Right cardiac atrium (tissue), 5 donors: ENCODE results near the gene FAM3D. TPM values are rescaled to one million over a fixed set of nuclear protein-coding genes. Genes with fewer than 3 reads are reported as not detected.
A peak's percentile ranks its signal among the peaks of the same experiment; 100 is the strongest.

Source experiments
- ATAC-seq, 2 donors: fragments of 200-7000 bp; cut with Tn5 transposase; one replicate each; pipeline versions ENCODE4 v1.8.0 to v1.9.1; 2020; ENCODE audit warnings: moderate library complexity in 2 of 2, mild to moderate bottlenecking in 1 of 2
- DNase-seq, 3 donors: peaks; one replicate each; pipeline ENCODE4 v3.0.0-alpha.2; 2020
- H3K27ac ChIP-seq: one replicate; pipeline ENCODE4 v1.5.1; 2013; ENCODE audit warnings: mild to moderate bottlenecking, low read length, control low read depth, moderate library complexity
- H3K27me3 ChIP-seq: one replicate; pipeline ENCODE4 v1.6.1; 2013; ENCODE audit not compliant: control insufficient read depth, insufficient read depth
- H3K4me1 ChIP-seq: one replicate; pipeline ENCODE4 v1.6.1; 2013; ENCODE audit warnings: low read length; ENCODE audit not compliant: control insufficient read depth, insufficient read depth
- H3K4me3 ChIP-seq: one replicate; pipeline ENCODE4 v1.5.1; 2013; ENCODE audit warnings: low read length, control low read depth
- H3K9me3 ChIP-seq: one replicate; pipeline ENCODE4 v1.6.1; 2013; ENCODE audit warnings: low read length; ENCODE audit not compliant: control insufficient read depth
- WGBS: extraction: QIAGEN DNeasy Blood & Tissue Kit; methylation state at CpG from one replicate; pipeline ENCODE4 v1.1.7; 2013; 5-methylcytosine and 5-hydroxymethylcytosine counted together
- intact Hi-C, 4 donors: fragments of 100-400 bp; cut with DNase I; formaldehyde crosslinking; loops; one replicate each; pipeline versions ENCODE4 v1.11.0 to v1.14.0; 2022 to 2023
- polyA plus RNA-seq: library from polyadenylated mRNA; stranded (reverse); fragments of 200-250 nt; gene quantifications from one replicate; pipeline ENCODE4 v1.2.3, GENCODE V29; 2013
- total RNA-seq, 4 donors: library from RNA; stranded (reverse); fragmentation: NEBNext Ultra II Directional; extraction: Animal tissue kit (Norgen Biotek cat#: 25700); gene quantifications; one replicate each; pipeline ENCODE4 v1.2.1, GENCODE V29; 2021
- donor health status: healthy with polysubstance abuse.
- donor health status: DM: no; HTN: yes; CAD: no.
- donor health status: DM: no; HTN: no; CAD: no.
- donor health status: DM: no; HTN: yes; CAD: no; lungs with severe emphysema.
- donor health status: DM: yes; HTN: yes; CAD: no.

The FAM3D gene
- total and polyA plus RNA-seq, 5 donors, result 0.14 to 0.37 (median 0.28) TPM

GRCh38 chr3:58613236-58614132 lies 53.1 kb downstream of the FAM3D start:
- DNase-seq, result no peak
- no peaks in the 10 kb centered on the region for H3K27me3 ChIP-seq
- no peaks in the 10 kb centered on the region for H3K9me3 ChIP-seq
- peak; percentile 6 to 11 for ATAC-seq
- intact Hi-C loops, result no loop called here
- H3K4me3 ChIP-seq, result no peak overlapping the region
- H3K27ac ChIP-seq, result peak overlapping the region; percentile 73
- 80% methylated on average over 7 of the region's 7 CpGs for WGBS
- H3K4me1 ChIP-seq, result peaks cover 11% of the 10 kb centered on the region

GRCh38 chr3:58612830-58613229 lies 53.7 kb downstream of the FAM3D start:
- H3K4me3 ChIP-seq, result no peak overlapping the region
- 32% methylated on average over 9 of the region's 9 CpGs for WGBS
- intact Hi-C loops, result no loop called here
- ATAC-seq (peak; percentile 50 to 59), DNase-seq (no peak)
- no peaks in the 10 kb centered on the region for H3K9me3 ChIP-seq
- no peak overlapping the region for H3K27ac ChIP-seq
- peaks cover 8% of the 10 kb centered on the region for H3K4me1 ChIP-seq
- H3K27me3 ChIP-seq, result no peaks in the 10 kb centered on the region

- 82% methylated on average over 7 of the region's 7 CpGs for WGBS
- Histone ChIP-seq H3K4me1 (peaks cover 8% of the 10 kb centered on the region), H3K27ac (no peak overlapping the region), H3K27me3 (no peaks in the 10 kb centered on the region), H3K9me3 (no peaks in the 10 kb centered on the region), H3K4me3 (no peak overlapping the region)
- intact Hi-C loops, result no loop called here
- DNase-seq (no peak), ATAC-seq (peak; percentile 10 to 52)
These were observed 56.6 kb downstream of the FAM3D start for GRCh38 chr3:58609990-58610389.

GRCh38 chr3:58608648-58609047 lies 57.9 kb downstream of the FAM3D start:
- H3K27ac ChIP-seq, result peak overlapping the region; percentile 61

GRCh38 chr3:58607816-58608215 lies 58.8 kb downstream of the FAM3D start:
- no peak for DNase-seq
- peaks cover under 1% of the 10 kb centered on the region for H3K4me1 ChIP-seq
- H3K9me3 ChIP-seq, result no peaks in the 10 kb centered on the region
- no peaks in the 10 kb centered on the region for H3K27me3 ChIP-seq
- ATAC-seq, result no peak
- H3K27ac ChIP-seq, result no peak overlapping the region
- intact Hi-C loops, result no loop called here
- WGBS, result 79% methylated on average over 4 of the region's 4 CpGs
- no peak overlapping the region for H3K4me3 ChIP-seq

More at GRCh38 chr3:58608648-58609047, 57.9 kb downstream of the FAM3D start:
- WGBS, result 66% methylated on average over 5 of the region's 5 CpGs
- H3K4me1 ChIP-seq, result peaks cover 8% of the 10 kb centered on the region
- H3K4me3 ChIP-seq, result no peak overlapping the region
- H3K27me3 ChIP-seq, result no peaks in the 10 kb centered on the region
- ATAC-seq (peak; percentile 30 to 33), DNase-seq (peak in 2 of 3 donors; percentile 67 to 81)
- intact Hi-C loops, result no loop called here
- no peaks in the 10 kb centered on the region for H3K9me3 ChIP-seq

- DNase-seq (no peak), ATAC-seq (no peak)
- no peak overlapping the region for H3K27ac ChIP-seq
- intact Hi-C loops, result no loop called here
- H3K9me3 ChIP-seq, result no peaks in the 10 kb centered on the region
- WGBS, result 93% methylated on average over 1 of the region's 1 CpG
- no peaks in the 10 kb centered on the region for H3K27me3 ChIP-seq
- no peak overlapping the region for H3K4me3 ChIP-seq
- H3K4me1 ChIP-seq, result no peaks in the 10 kb centered on the region
These were observed 59.9 kb downstream of the FAM3D start for GRCh38 chr3:58606693-58607092.

DNA sequence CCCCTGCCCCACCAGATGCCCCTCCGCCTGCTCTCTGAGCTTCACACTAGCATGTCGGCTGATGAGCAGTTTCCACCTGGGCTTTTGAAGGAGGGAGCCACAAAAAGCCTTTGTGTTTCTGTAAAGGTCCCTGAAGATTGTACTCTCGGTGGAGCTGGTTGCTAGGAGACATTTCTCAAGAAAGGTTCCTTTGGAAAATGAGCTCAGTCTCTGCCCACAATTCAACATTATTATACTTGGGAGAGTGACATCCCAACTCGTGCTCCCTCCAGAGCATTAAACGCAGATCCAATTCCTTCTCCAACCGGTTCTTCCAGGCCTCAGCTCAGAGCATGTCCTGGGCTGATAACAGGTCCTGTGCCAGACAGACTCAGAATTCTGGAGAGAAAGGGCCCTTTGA lies 62.5 kb downstream of the FAM3D start:
- 88% methylated on average over 6 of the region's 6 CpGs for WGBS
- intact Hi-C loops, result no loop called here
- ATAC-seq, result no peak

GRCh38 chr3:58603606-58604005 lies 63.0 kb downstream of the FAM3D start:
- no peaks in the 10 kb centered on the region for H3K9me3 ChIP-seq
- no peak for ATAC-seq
- H3K4me3 ChIP-seq, result no peak overlapping the region
- DNase-seq, result no peak
- no peaks in the 10 kb centered on the region for H3K4me1 ChIP-seq
- no peak overlapping the region for H3K27ac ChIP-seq
- H3K27me3 ChIP-seq, result no peaks in the 10 kb centered on the region
- intact Hi-C loops, result no loop called here

More for the DNA sequence above, 62.5 kb downstream of the FAM3D start:
- Histone ChIP-seq H3K4me1 (no peaks in the 10 kb centered on the region), H3K27me3 (no peaks in the 10 kb centered on the region), H3K4me3 (no peak overlapping the region), H3K27ac (no peak overlapping the region), H3K9me3 (no peaks in the 10 kb centered on the region)
- DNase-seq, result no peak

DNA sequence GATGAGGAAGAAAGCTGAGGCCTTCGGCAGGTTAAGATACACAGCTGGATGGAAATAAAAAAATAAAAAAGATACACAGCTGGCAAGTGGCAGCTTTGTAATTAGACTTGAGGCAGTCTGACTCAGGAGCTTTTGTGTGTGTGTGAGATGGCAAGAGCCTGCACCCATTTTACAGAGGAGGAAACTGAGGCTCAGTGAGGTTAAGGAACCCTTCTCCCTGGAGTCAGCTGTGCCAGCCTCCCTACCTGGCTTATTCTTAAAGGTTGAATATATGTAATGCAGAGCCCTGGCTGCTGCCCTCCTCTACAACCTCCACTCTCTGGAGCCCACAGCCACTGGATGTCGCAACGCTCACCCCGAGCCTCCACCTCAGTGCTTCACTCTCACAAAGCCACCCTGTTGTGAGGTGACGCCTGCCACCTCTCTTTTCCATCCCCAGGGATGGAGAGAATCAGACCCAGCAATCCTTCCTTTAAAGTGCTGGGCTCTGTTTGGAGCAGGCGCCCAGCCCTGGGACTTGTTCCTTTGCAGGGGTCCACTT lies 68.7 kb downstream of the FAM3D start:
- Histone ChIP-seq H3K27ac (no peak overlapping the region), H3K4me1 (no peaks in the 10 kb centered on the region), H3K4me3 (no peak overlapping the region), H3K9me3 (no peaks in the 10 kb centered on the region), H3K27me3 (no peaks in the 10 kb centered on the region)
- ATAC-seq (no peak), DNase-seq (no peak)
- intact Hi-C loops, result no loop called here
- WGBS, result 79% methylated on average over 6 of the region's 6 CpGs

- Histone ChIP-seq H3K4me1 (no peaks in the 10 kb centered on the region), H3K27me3 (no peaks in the 10 kb centered on the region), H3K9me3 (no peaks in the 10 kb centered on the region), H3K4me3 (no peak overlapping the region), H3K27ac (no peak overlapping the region)
- no peak for DNase-seq
- WGBS, result 56% methylated on average over 4 of the region's 4 CpGs
- ATAC-seq, result no peak
- intact Hi-C loops, result no loop called here
These were observed 69.6 kb downstream of the FAM3D start for GRCh38 chr3:58596834-58597518.

DNA sequence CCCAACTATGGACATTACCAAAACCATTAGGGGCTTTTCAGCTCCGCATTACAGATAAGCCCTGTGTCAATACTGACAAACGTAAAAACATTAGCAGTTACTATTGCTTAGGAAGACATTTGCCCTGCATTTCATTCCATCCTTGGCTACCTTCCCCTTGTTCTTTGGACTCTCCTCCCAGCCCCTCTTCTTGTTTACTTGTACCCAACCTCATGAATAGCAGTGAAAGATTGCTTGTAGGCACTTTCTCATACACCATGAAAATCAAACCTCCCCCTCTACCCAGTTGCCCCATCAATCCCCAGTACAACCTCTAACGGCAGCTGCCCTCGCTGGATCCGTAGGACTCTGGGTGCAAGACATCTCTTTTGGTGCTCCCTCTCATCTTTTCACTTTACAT lies 72.5 kb downstream of the FAM3D start:
- Histone ChIP-seq H3K27ac (no peak overlapping the region), H3K4me1 (no peaks in the 10 kb centered on the region), H3K4me3 (no peak overlapping the region), H3K27me3 (no peaks in the 10 kb centered on the region), H3K9me3 (no peaks in the 10 kb centered on the region)
- ATAC-seq, result no peak
- no peak for DNase-seq
- intact Hi-C loops, result no loop called here
- WGBS, result 84% methylated on average over 5 of the region's 5 CpGs
